Mammary epithelial cell (primary cell): ENCODE measurements around the gene ECM2.

Experiments
- CTCF ChIP-seq, 2 donors: IDR thresholded peaks in 1 of 2; conservative IDR thresholded peaks in 1 of 2; 2 replicates each; pipeline ENCODE4 v1.5.1; 2011 to 2012; ENCODE audit warnings: inconsistent platforms in 2 of 2, low read length in 2 of 2, mild to moderate bottlenecking in 2 of 2, control low read depth in 1 of 2, low read depth in 1 of 2; ENCODE audit not compliant: insufficient read depth in 1 of 2; ENCODE audit errors: extremely low read depth in 1 of 2
- EZH2 ChIP-seq: IDR thresholded peaks from 2 replicates; pipeline ENCODE4 v1.6.1; 2012; ENCODE audit warnings: low read length, inconsistent platforms, borderline replicate concordance

- TF ChIP-seq CTCF (conservative IDR thresholded peaks at IDR 0.05 in 1 of 2, IDR thresholded peaks at IDR 0.05 in 1 of 2; ENCODE audit: extremely low read depth in 1 of 2, insufficient read depth in 1 of 2, low read depth in 1 of 2, low read length in 2 of 2) = no peak
- no peak for TF ChIP-seq EZH2
These were observed 42.9 kb downstream of the ECM2 start for GRCh38 chr9:92492781-92493401.
